IPS DF 6.9 (cell line): Measurements from ENCODE around the gene C9orf85.

ENCODE experiments used
- DNase-seq: peaks from one replicate; pipeline ENCODE4 v3.0.0-alpha.2; 2013; ENCODE audit warnings: low read depth, low spot score
- H3K27ac ChIP-seq: one replicate; pipeline ENCODE4 v1.5.1; 2013; ENCODE audit warnings: low read length, control low read depth
- H3K27me3 ChIP-seq: 2 replicates; pipeline ENCODE4 v1.6.1; 2013; ENCODE audit warnings: mild to moderate bottlenecking, low read length; ENCODE audit not compliant: control insufficient read depth, insufficient read depth
- H3K36me3 ChIP-seq: 2 replicates; pipeline ENCODE4 v1.6.1; 2013; ENCODE audit warnings: low read length; ENCODE audit not compliant: control insufficient read depth, insufficient read depth
- H3K4me1 ChIP-seq: 2 replicates; pipeline ENCODE4 v1.6.1; 2013; ENCODE audit warnings: low read length; ENCODE audit not compliant: control insufficient read depth, insufficient read depth
- H3K4me3 ChIP-seq: 2 replicates; pipeline ENCODE4 v1.5.1; 2013; ENCODE audit warnings: mild to moderate bottlenecking, low read length
- H3K9me3 ChIP-seq: 2 replicates; pipeline ENCODE4 v1.6.1; 2013; ENCODE audit warnings: low read length, inconsistent platforms; ENCODE audit not compliant: control insufficient read depth, insufficient read depth
- WGBS: extraction: QIAGEN DNeasy Blood & Tissue Kit; methylation state at CpG from one replicate; pipeline ENCODE4 v1.1.7; 2013; ENCODE audit warnings: mixed read lengths, missing lambda C conversion rate; ENCODE audit not compliant: insufficient read length, insufficient coverage; 5-methylcytosine and 5-hydroxymethylcytosine counted together

The C9orf85 gene

GRCh38 chr9:71924576-71924975, 13.1 kb downstream of the C9orf85 start:
- H3K27me3 ChIP-seq = no peaks in the 10 kb centered on the region
- H3K36me3 ChIP-seq = no peaks in the 10 kb centered on the region
- no peaks in the 10 kb centered on the region; the same call in 1 of the 2 replicates for H3K4me1 ChIP-seq
- no peak overlapping the region for H3K4me3 ChIP-seq
- no peaks in the 10 kb centered on the region for H3K9me3 ChIP-seq
- no peak for DNase-seq
- H3K27ac ChIP-seq = no peak overlapping the region

DNA sequence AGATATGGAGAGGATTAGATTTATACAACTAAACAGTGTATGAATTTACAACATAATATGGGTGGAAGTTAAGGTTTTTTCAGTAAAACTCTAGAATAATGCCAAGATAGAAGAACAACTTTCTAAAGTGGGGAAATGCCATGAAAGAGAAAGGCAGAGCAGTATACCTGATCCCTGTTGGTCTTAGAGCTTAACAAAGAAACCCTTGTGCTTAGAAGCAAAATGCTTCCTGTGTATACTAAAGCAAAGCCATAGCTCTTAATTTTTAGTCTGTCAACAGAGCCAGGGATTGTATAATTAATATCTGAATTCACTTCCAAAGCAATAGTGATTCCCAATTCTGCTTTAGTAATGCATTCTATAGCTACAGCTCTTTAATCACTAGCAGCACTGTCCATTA, 14.4 kb downstream of the C9orf85 start:
- Histone ChIP-seq H3K36me3 (no peaks in the 10 kb centered on the region), H3K27ac (no peak overlapping the region), H3K4me1 (no peaks in the 10 kb centered on the region), H3K9me3 (no peaks in the 10 kb centered on the region), H3K27me3 (no peaks in the 10 kb centered on the region), H3K4me3 (no peak overlapping the region)
- DNase-seq = no peak

DNA sequence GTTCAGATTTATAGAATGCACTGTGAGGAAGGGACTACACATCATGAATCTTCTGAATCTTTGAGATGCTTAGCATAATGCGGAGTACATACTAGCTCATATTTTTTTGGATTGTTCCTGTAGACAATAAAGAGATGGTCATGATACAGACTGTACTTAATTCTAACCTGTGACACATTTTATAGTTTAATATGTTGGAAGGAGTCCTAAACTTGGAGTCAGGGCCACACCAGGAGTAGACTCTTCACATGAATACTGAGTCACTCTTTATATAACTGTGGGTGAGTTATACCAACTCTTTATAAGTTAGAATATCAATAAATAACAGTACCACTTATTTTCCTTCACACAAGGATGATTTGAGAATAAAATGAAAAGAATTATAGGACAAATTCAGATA, 16.9 kb downstream of the C9orf85 start:
- no peaks in the 10 kb centered on the region for H3K4me1 ChIP-seq
- H3K27me3 ChIP-seq = no peaks in the 10 kb centered on the region
- no peaks in the 10 kb centered on the region; the same call in 1 of the 2 replicates for H3K36me3 ChIP-seq
- H3K4me3 ChIP-seq = no peak overlapping the region
- WGBS = no CpG with 5 or more reads among the region's 1 CpG
- no peak for DNase-seq
- no peaks in the 10 kb centered on the region for H3K9me3 ChIP-seq
- no peak overlapping the region for H3K27ac ChIP-seq

DNA sequence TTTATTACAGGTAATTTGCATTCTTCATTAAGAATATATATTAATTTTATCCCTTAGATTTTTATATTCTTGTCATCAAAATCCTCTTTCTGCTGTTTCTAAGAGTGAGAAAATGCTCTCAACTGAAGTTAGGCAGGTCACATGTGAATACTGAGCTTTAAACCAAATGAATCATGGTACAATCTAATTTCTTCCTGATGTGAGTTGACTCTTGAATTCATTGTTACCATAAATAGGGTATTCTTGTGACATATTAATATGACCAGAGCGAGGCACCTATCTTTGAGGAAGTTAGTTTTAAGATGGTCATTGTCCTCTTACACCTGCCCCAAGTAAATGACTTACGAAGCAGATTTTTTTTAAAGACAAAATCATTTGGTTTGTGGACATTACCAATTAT, 17.4 kb downstream of the C9orf85 start:
- no peak overlapping the region for H3K27ac ChIP-seq
- no peak overlapping the region for H3K4me3 ChIP-seq
- H3K27me3 ChIP-seq = no peaks in the 10 kb centered on the region
- no peak for DNase-seq
- no peaks in the 10 kb centered on the region; the same call in 1 of the 2 replicates for H3K36me3 ChIP-seq
- WGBS = no CpG with 5 or more reads among the region's 2 CpGs
- H3K9me3 ChIP-seq = no peaks in the 10 kb centered on the region
- H3K4me1 ChIP-seq = no peaks in the 10 kb centered on the region

DNA sequence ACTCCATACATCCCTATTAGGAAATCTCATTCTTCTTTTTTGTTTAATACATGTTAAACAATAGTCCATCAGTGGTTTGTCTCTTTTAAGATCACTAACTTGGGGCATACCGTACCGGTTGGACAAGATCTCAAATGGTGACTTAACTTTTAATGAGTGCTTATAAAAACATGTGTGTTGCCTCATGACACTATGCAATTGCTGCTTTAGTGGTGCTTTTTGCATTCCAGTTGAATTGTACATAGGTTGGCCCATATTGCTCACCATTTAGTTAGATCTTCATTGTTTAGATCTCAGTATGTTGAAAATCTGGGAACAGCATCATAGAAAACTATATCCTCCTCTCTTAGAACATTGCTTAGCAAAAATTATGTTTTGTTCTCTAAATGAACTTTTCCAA, 17.8 kb downstream of the C9orf85 start:
- Histone ChIP-seq H3K36me3 (no peaks in the 10 kb centered on the region; the same call in 1 of the 2 replicates), H3K27ac (no peak overlapping the region)
- WGBS = no CpG with 5 or more reads among the region's 2 CpGs

GRCh38 chr9:71929791-71930440, 18.5 kb downstream of the C9orf85 start:
- Histone ChIP-seq H3K4me1 (no peaks in the 10 kb centered on the region), H3K27me3 (no peaks in the 10 kb centered on the region), H3K4me3 (no peak overlapping the region), H3K27ac (no peak overlapping the region), H3K36me3 (no peaks in the 10 kb centered on the region; the same call in 1 of the 2 replicates), H3K9me3 (no peaks in the 10 kb centered on the region)
- WGBS = no CpG with 5 or more reads among the region's 2 CpGs
- DNase-seq = no peak

More for the DNA sequence above, 17.8 kb downstream of the C9orf85 start:
- no peak overlapping the region for H3K4me3 ChIP-seq
- DNase-seq = no peak
- H3K4me1 ChIP-seq = no peaks in the 10 kb centered on the region
- no peaks in the 10 kb centered on the region for H3K27me3 ChIP-seq
- H3K9me3 ChIP-seq = no peaks in the 10 kb centered on the region

DNA sequence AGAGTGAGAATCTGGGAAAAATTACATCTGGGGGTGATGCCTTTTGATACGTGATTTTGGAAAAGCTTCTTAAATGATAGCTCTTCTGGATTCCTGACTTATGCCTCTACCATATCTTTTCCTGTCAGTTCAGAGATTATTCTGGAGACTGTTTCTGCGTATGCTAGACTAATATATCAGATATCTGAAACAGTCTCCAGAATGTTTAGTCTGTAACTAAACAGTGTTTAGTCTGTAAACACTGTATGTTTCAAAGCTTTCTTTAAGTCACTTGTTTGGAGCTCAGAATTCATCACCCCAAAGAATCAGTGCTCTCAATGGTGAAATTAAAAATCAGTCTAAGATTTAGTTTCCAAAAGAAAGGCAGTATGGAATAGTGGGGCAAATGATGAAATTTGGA, 19.7 kb downstream of the C9orf85 start:
- Histone ChIP-seq H3K27ac (no peak overlapping the region), H3K9me3 (no peaks in the 10 kb centered on the region), H3K4me1 (no peaks in the 10 kb centered on the region), H3K27me3 (no peaks in the 10 kb centered on the region), H3K4me3 (no peak overlapping the region), H3K36me3 (no peaks in the 10 kb centered on the region; the same call in 1 of the 2 replicates)
- no CpG with 5 or more reads among the region's 2 CpGs for WGBS
- DNase-seq = no peak

- Histone ChIP-seq H3K27me3 (no peaks in the 10 kb centered on the region), H3K4me1 (no peaks in the 10 kb centered on the region), H3K27ac (no peak overlapping the region), H3K4me3 (no peak overlapping the region), H3K9me3 (no peaks in the 10 kb centered on the region), H3K36me3 (no peaks in the 10 kb centered on the region; the same call in 1 of the 2 replicates)
- no peak for DNase-seq
- WGBS = no CpG with 5 or more reads among the region's 1 CpG
Observed at GRCh38 chr9:71936066-71936465, 24.6 kb downstream of the C9orf85 start.

DNA sequence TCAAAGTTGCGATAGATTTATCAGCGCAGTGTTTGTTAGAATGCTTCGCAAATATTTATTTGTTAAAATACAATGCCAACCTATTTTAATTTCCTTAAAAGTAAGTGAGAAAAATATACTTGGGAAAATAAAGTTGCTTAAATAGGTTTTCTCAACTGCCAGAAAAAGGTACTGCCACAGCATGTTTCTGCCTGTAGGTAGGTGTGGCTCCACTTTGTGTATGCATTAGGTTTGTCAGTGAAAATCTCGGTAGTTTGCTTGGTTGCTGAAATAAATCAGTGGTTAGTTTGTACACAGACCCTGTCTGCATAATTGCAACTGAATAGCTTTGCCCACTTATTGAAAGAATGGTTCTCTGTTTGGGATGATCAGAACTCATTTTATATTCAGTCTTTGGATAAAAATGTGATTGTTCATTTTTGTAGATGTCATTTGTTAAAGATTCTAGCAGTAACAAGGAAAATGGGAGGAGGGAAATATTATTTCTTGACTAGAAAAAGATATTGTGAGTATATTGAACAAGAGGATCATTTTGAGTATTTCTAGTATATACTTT, 25.7 kb downstream of the C9orf85 start:
- Histone ChIP-seq H3K9me3 (no peaks in the 10 kb centered on the region), H3K4me1 (no peaks in the 10 kb centered on the region), H3K4me3 (no peak overlapping the region), H3K36me3 (no peaks in the 10 kb centered on the region), H3K27ac (no peak overlapping the region), H3K27me3 (no peaks in the 10 kb centered on the region)
- no CpG with 5 or more reads among the region's 4 CpGs for WGBS
- DNase-seq = no peak

- WGBS = no CpG with 5 or more reads among the region's 1 CpG
- Histone ChIP-seq H3K9me3 (no peaks in the 10 kb centered on the region), H3K27ac (no peak overlapping the region), H3K27me3 (no peaks in the 10 kb centered on the region), H3K36me3 (no peaks in the 10 kb centered on the region), H3K4me3 (no peak overlapping the region), H3K4me1 (no peaks in the 10 kb centered on the region)
- no peak for DNase-seq
Observed at GRCh38 chr9:71937898-71938297, 26.5 kb downstream of the C9orf85 start.

DNA sequence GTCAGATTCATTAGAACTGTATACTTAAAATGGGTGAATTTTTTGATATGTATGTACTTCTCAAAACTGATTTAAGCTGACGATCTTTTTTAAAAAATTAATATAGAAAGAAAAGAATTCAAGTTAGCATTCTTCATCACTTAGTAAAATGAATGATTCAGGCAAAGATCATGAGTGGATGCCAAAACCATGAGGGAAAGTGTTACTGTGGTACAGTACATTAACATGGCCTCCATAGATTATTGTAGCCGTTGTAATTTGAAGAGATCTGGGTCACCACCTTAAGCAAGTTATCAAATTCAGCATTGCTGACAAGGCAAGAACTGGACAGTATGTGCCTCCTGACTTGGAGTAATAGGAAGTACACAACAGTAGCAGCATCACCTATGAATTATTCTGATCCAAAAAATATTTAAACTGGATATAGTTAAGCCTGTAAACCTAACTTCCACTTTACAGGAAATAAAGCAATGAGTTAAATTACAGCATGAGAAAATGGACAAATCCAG, 29.7 kb downstream of the C9orf85 start:
- H3K27ac ChIP-seq = no peak overlapping the region
- H3K27me3 ChIP-seq = no peaks in the 10 kb centered on the region
- no peak for DNase-seq
- H3K36me3 ChIP-seq = no peaks in the 10 kb centered on the region
- no peaks in the 10 kb centered on the region for H3K4me1 ChIP-seq
- no CpG with 5 or more reads among the region's 2 CpGs for WGBS
- no peaks in the 10 kb centered on the region for H3K9me3 ChIP-seq
- no peak overlapping the region for H3K4me3 ChIP-seq
